Mucosa of rectum (tissue), 2 donors: ENCODE results near the gene KIT.

Experiments used
- H3K27ac ChIP-seq, 2 donors: one replicate each; pipeline ENCODE4 v1.7.0; 2013; ENCODE audit warnings: inconsistent platforms in 2 of 2, low read depth in 2 of 2, low read length in 2 of 2
- H3K27me3 ChIP-seq, 2 donors: one replicate each; pipeline ENCODE4 v1.7.0; 2013; ENCODE audit warnings: low read length in 2 of 2; ENCODE audit not compliant: control insufficient read depth in 2 of 2, insufficient read depth in 2 of 2
- H3K36me3 ChIP-seq, 2 donors: one replicate each; pipeline ENCODE4 v1.7.0; 2013; ENCODE audit warnings: low read length in 2 of 2; ENCODE audit not compliant: control insufficient read depth in 2 of 2, insufficient read depth in 2 of 2
- H3K4me1 ChIP-seq, 2 donors: one replicate each; pipeline ENCODE4 v1.7.0; 2013; ENCODE audit warnings: low read length in 2 of 2, mild to moderate bottlenecking in 1 of 2; ENCODE audit not compliant: control insufficient read depth in 2 of 2, insufficient read depth in 2 of 2
- H3K4me3 ChIP-seq, 2 donors: one replicate each; pipeline ENCODE4 v1.7.0; 2013; ENCODE audit warnings: low read length in 2 of 2
- H3K9ac ChIP-seq, 2 donors: one replicate each; pipeline ENCODE4 v1.7.0; 2013; ENCODE audit warnings: low read length in 2 of 2, low read depth in 1 of 2, mild to moderate bottlenecking in 1 of 2
- H3K9me3 ChIP-seq, 2 donors: one replicate each; pipeline ENCODE4 v1.7.0; 2013; ENCODE audit warnings: low read length in 2 of 2; ENCODE audit not compliant: control insufficient read depth in 2 of 2
- donor health status: healthy.
- donor health status: Normal muscosa, but diverticular disease.

The KIT gene

GRCh38 chr4:54716478-54717065 is 58.8 kb downstream of the KIT start:
- H3K9me3 ChIP-seq, result no peaks in the 10 kb centered on the region
- no peaks in the 10 kb centered on the region for H3K36me3 ChIP-seq
- H3K9ac ChIP-seq, result no peak overlapping the region
- no peak overlapping the region for H3K4me3 ChIP-seq
- no peaks in the 10 kb centered on the region for H3K27me3 ChIP-seq
- H3K4me1 ChIP-seq, result no peaks in the 10 kb centered on the region
- no peak overlapping the region for H3K27ac ChIP-seq

- no peak overlapping the region for H3K4me3 ChIP-seq
- no peak overlapping the region for H3K9ac ChIP-seq
- H3K36me3 ChIP-seq, result no peaks in the 10 kb centered on the region
- no peaks in the 10 kb centered on the region for H3K27me3 ChIP-seq
- no peak overlapping the region for H3K27ac ChIP-seq
- H3K4me1 ChIP-seq, result no peaks in the 10 kb centered on the region
- no peaks in the 10 kb centered on the region for H3K9me3 ChIP-seq
Measured at GRCh38 chr4:54717694-54718093, 59.9 kb downstream of the KIT start.

GRCh38 chr4:54719378-54719777 is 61.6 kb downstream of the KIT start:
- H3K27me3 ChIP-seq, result no peaks in the 10 kb centered on the region

GRCh38 chr4:54723220-54723619 is 65.5 kb downstream of the KIT start:
- no peaks in the 10 kb centered on the region for H3K9me3 ChIP-seq
- no peak overlapping the region for H3K9ac ChIP-seq
- H3K27me3 ChIP-seq, result no peaks in the 10 kb centered on the region
- H3K36me3 ChIP-seq, result no peaks in the 10 kb centered on the region
- no peak overlapping the region for H3K4me3 ChIP-seq
- H3K27ac ChIP-seq, result no peak overlapping the region
- H3K4me1 ChIP-seq, result no peaks in the 10 kb centered on the region

More at GRCh38 chr4:54719378-54719777, 61.6 kb downstream of the KIT start:
- no peaks in the 10 kb centered on the region for H3K4me1 ChIP-seq
- no peaks in the 10 kb centered on the region for H3K9me3 ChIP-seq
- no peaks in the 10 kb centered on the region for H3K36me3 ChIP-seq
- no peak overlapping the region for H3K9ac ChIP-seq
- no peak overlapping the region for H3K27ac ChIP-seq
- H3K4me3 ChIP-seq, result no peak overlapping the region

GRCh38 chr4:54723820-54724219 is 66.1 kb downstream of the KIT start:
- no peak overlapping the region for H3K27ac ChIP-seq
- H3K9me3 ChIP-seq, result no peaks in the 10 kb centered on the region
- no peaks in the 10 kb centered on the region for H3K27me3 ChIP-seq
- H3K9ac ChIP-seq, result no peak overlapping the region
- no peaks in the 10 kb centered on the region for H3K36me3 ChIP-seq
- H3K4me1 ChIP-seq, result no peaks in the 10 kb centered on the region
- H3K4me3 ChIP-seq, result no peak overlapping the region

GRCh38 chr4:54726907-54727306 is 69.2 kb downstream of the KIT start:
- no peaks in the 10 kb centered on the region for H3K36me3 ChIP-seq
- no peak overlapping the region for H3K9ac ChIP-seq
- no peak overlapping the region for H3K4me3 ChIP-seq
- no peaks in the 10 kb centered on the region for H3K4me1 ChIP-seq
- no peaks in the 10 kb centered on the region for H3K9me3 ChIP-seq
- no peaks in the 10 kb centered on the region for H3K27me3 ChIP-seq
- H3K27ac ChIP-seq, result no peak overlapping the region

GRCh38 chr4:54727346-54727745 is 69.6 kb downstream of the KIT start:
- no peaks in the 10 kb centered on the region for H3K9me3 ChIP-seq
- H3K36me3 ChIP-seq, result no peaks in the 10 kb centered on the region
- no peaks in the 10 kb centered on the region for H3K4me1 ChIP-seq
- no peaks in the 10 kb centered on the region for H3K27me3 ChIP-seq
- no peak overlapping the region for H3K27ac ChIP-seq
- no peak overlapping the region for H3K4me3 ChIP-seq
- H3K9ac ChIP-seq, result no peak overlapping the region

- Histone ChIP-seq H3K4me1 (no peaks in the 10 kb centered on the region), H3K36me3 (no peaks in the 10 kb centered on the region), H3K27ac (no peak overlapping the region), H3K9me3 (no peaks in the 10 kb centered on the region), H3K9ac (no peak overlapping the region), H3K4me3 (no peak overlapping the region), H3K27me3 (no peaks in the 10 kb centered on the region)
Measured at GRCh38 chr4:54728368-54728767, 70.6 kb downstream of the KIT start.

- H3K27me3 ChIP-seq, result no peaks in the 10 kb centered on the region
- no peak overlapping the region for H3K4me3 ChIP-seq
- H3K9ac ChIP-seq, result no peak overlapping the region
- no peaks in the 10 kb centered on the region for H3K36me3 ChIP-seq
- H3K4me1 ChIP-seq, result no peaks in the 10 kb centered on the region
- H3K27ac ChIP-seq, result no peak overlapping the region
- H3K9me3 ChIP-seq, result no peaks in the 10 kb centered on the region
Measured at GRCh38 chr4:54729256-54729655, 71.5 kb downstream of the KIT start.

- Histone ChIP-seq H3K9me3 (no peaks in the 10 kb centered on the region), H3K4me1 (no peaks in the 10 kb centered on the region), H3K27ac (no peak overlapping the region), H3K27me3 (no peaks in the 10 kb centered on the region), H3K36me3 (no peaks in the 10 kb centered on the region), H3K9ac (no peak overlapping the region), H3K4me3 (no peak overlapping the region)
Measured at GRCh38 chr4:54730581-54730980, 72.8 kb downstream of the KIT start.

- Histone ChIP-seq H3K9ac (no peak overlapping the region), H3K27me3 (no peaks in the 10 kb centered on the region), H3K9me3 (no peaks in the 10 kb centered on the region), H3K4me1 (no peaks in the 10 kb centered on the region), H3K27ac (no peak overlapping the region), H3K36me3 (no peaks in the 10 kb centered on the region), H3K4me3 (no peak overlapping the region)
Measured at GRCh38 chr4:54731552-54731951, 73.8 kb downstream of the KIT start.
